Activated CD8-positive, alpha-beta memory T cell treated with anti-CD3 and anti-CD28 coated beads for 24 hours (primary cell): Measurements from ENCODE around the gene SFSWAP.
"Not testable (repeated sequence)": the region's sequence is repeated elsewhere in the genome, so short reads cannot be mapped to it uniquely, and the experiment has no call there.

ENCODE experiments used
- DNase-seq: peaks from one replicate; pipeline ENCODE4 v3.0.0-alpha.2; 2020

The SFSWAP gene

GRCh38 chr12:131765961-131766360 is 55.1 kb downstream of the SFSWAP start:
- DNase-seq = no peak

- DNase-seq = no peak
Observed at GRCh38 chr12:131766382-131767107, 55.7 kb downstream of the SFSWAP start.

GRCh38 chr12:131770120-131770519 is 59.2 kb downstream of the SFSWAP start:
- DNase-seq = no peak

- no peak for DNase-seq
Observed at GRCh38 chr12:131771965-131772364, 61.1 kb downstream of the SFSWAP start.

GRCh38 chr12:131773582-131774221 is 62.8 kb downstream of the SFSWAP start:
- no peak for DNase-seq

- no peak for DNase-seq
Observed at GRCh38 chr12:131774576-131775391, 63.9 kb downstream of the SFSWAP start.

GRCh38 chr12:131775392-131776236 is 64.7 kb downstream of the SFSWAP start:
- no peak for DNase-seq

GRCh38 chr12:131776237-131776889 is 65.5 kb downstream of the SFSWAP start:
- DNase-seq = no peak

GRCh38 chr12:131777269-131777668 is 66.4 kb downstream of the SFSWAP start:
- DNase-seq = not testable (repeated sequence)

GRCh38 chr12:131779027-131779426 is 68.1 kb downstream of the SFSWAP start:
- no peak for DNase-seq

- DNase-seq = no peak
Observed at GRCh38 chr12:131782061-131782460, 71.2 kb downstream of the SFSWAP start.

- no peak for DNase-seq
Observed at GRCh38 chr12:131783915-131784541, 73.1 kb downstream of the SFSWAP start.

GRCh38 chr12:131784909-131785762 is 74.2 kb downstream of the SFSWAP start:
- DNase-seq = no peak

- DNase-seq = no peak
Observed at GRCh38 chr12:131785763-131786330, 75.0 kb downstream of the SFSWAP start.

- DNase-seq = no peak
Observed at GRCh38 chr12:131786331-131786730, 75.4 kb downstream of the SFSWAP start.

- no peak for DNase-seq
Observed at GRCh38 chr12:131787143-131787660, 76.3 kb downstream of the SFSWAP start.

GRCh38 chr12:131788070-131788469 is 77.2 kb downstream of the SFSWAP start:
- DNase-seq = no peak

GRCh38 chr12:131789638-131790037 is 78.7 kb downstream of the SFSWAP start:
- no peak for DNase-seq

- DNase-seq = no peak
Observed at GRCh38 chr12:131793243-131794022, 82.5 kb downstream of the SFSWAP start.
